GM23338 (cell line): ENCODE data around the gene CPA1. TPM values are rescaled to one million over a fixed set of nuclear protein-coding genes. Genes with fewer than 3 reads are reported as not detected.

ENCODE experiments used
- ATAC-seq: fragments of 200-7000 bp; cut with Tn5 transposase; 3 replicates; pipeline ENCODE4 v1.9.1; 2020
- DNase-seq: peaks from one replicate; pipeline ENCODE4 v3.0.0-alpha.2; 2015; ENCODE audit warnings: low spot score
- H2AFZ ChIP-seq: fragments of 200-600 bp; sonication (generic); 2 replicates; pipeline ENCODE4 v1.8.0; 2016; ENCODE audit warnings: antibody characterized with exemption, mild to moderate bottlenecking, moderate library complexity
- H3F3A ChIP-seq: fragments of 200-600 bp; sonication (generic); replicated peaks from 2 replicates; pipeline ENCODE4 v1.8.0; 2017; ENCODE audit warnings: antibody characterized with exemption, mixed run types, low read depth
- H3K27ac ChIP-seq: fragments of 200-600 bp; sonication (generic); 2 replicates; pipeline ENCODE4 v1.6.1; 2016; ENCODE audit warnings: low read depth
- H3K27me3 ChIP-seq: fragments of 200-600 bp; sonication (generic); 2 replicates; pipeline ENCODE4 v1.8.0; 2016; ENCODE audit warnings: mild to moderate bottlenecking, mixed run types, moderate library complexity; ENCODE audit not compliant: insufficient read depth
- H3K36me3 ChIP-seq: fragments of 200-600 bp; sonication (generic); 2 replicates; pipeline ENCODE4 v1.8.0; 2016; ENCODE audit warnings: mild to moderate bottlenecking; ENCODE audit not compliant: insufficient read depth
- H3K4me1 ChIP-seq: fragments of 200-600 bp; sonication (generic); 2 replicates; pipeline ENCODE4 v1.8.0; 2016; ENCODE audit warnings: mild to moderate bottlenecking, moderate library complexity; ENCODE audit not compliant: insufficient read depth
- H3K4me2 ChIP-seq: fragments of 200-600 bp; sonication (generic); 2 replicates; pipeline ENCODE4 v1.7.1; 2017; ENCODE audit warnings: mixed run types
- H3K4me3 ChIP-seq: fragments of 200-600 bp; sonication (generic); 2 replicates; pipeline ENCODE4 v1.6.1; 2016; ENCODE audit warnings: mixed run types
- H3K79me2 ChIP-seq: fragments of 200-600 bp; sonication (generic); replicated peaks from 2 replicates; pipeline ENCODE4 v1.8.0; 2017; ENCODE audit warnings: mild to moderate bottlenecking; ENCODE audit not compliant: insufficient read depth
- H3K9me2 ChIP-seq: fragments of 200-600 bp; sonication (generic); 2 replicates; pipeline ENCODE4 v1.8.0; 2017; ENCODE audit not compliant: insufficient read depth
- H4K20me1 ChIP-seq: fragments of 200-600 bp; sonication (generic); replicated peaks from 2 replicates; pipeline ENCODE4 v1.8.0; 2017; ENCODE audit warnings: mild to moderate bottlenecking; ENCODE audit not compliant: insufficient read depth
- H3K27ac Mint-ChIP-seq: 2 replicates; pipeline ENCODE4 v1.8.0; 2020; ENCODE audit warnings: inconsistent platforms, mild to moderate bottlenecking, moderate library complexity, mixed read lengths
- H3K27me3 Mint-ChIP-seq: 3 replicates; pipeline ENCODE4 v1.8.0; 2022; ENCODE audit warnings: low read depth, mild to moderate bottlenecking, moderate library complexity, mixed read lengths, inconsistent platforms; ENCODE audit not compliant: insufficient read depth, poor library complexity
- H3K36me3 Mint-ChIP-seq: 3 replicates; pipeline ENCODE4 v1.8.0; 2021; ENCODE audit warnings: low read depth, mild to moderate bottlenecking, inconsistent platforms, moderate library complexity, mixed read lengths
- H3K4me1 Mint-ChIP-seq: 3 replicates; pipeline ENCODE4 v1.8.0; 2020; ENCODE audit warnings: mild to moderate bottlenecking, inconsistent platforms, mixed read lengths
- H3K4me3 Mint-ChIP-seq: 3 replicates; pipeline ENCODE4 v1.8.0; 2021; ENCODE audit warnings: moderate library complexity, mild to moderate bottlenecking, inconsistent platforms, mixed read lengths
- H3K9me3 Mint-ChIP-seq: 3 replicates; pipeline ENCODE4 v1.8.0; 2020; ENCODE audit warnings: moderate library complexity, mild to moderate bottlenecking, inconsistent platforms, mixed read lengths
- CREB1 ChIP-seq: fragments of 250-450 bp; sonication (Bioruptor Pico); IDR thresholded peaks from 2 replicates; pipeline ENCODE4 v1.5.0; 2020; ENCODE audit warnings: low read depth, mild to moderate bottlenecking, moderate library complexity
- EZH2 ChIP-seq: fragments of 200-600 bp; sonication (generic); IDR thresholded peaks from one replicate; pipeline ENCODE4 v1.8.0; 2017; ENCODE audit warnings: antibody characterized with exemption, mild to moderate bottlenecking, low read depth; ENCODE audit not compliant: unreplicated experiment
- EZH2phosphoT487 ChIP-seq: fragments of 200-600 bp; sonication (generic); IDR thresholded peaks from one replicate; pipeline ENCODE4 v1.8.1; 2018; ENCODE audit warnings: antibody characterized with exemption; ENCODE audit not compliant: unreplicated experiment
- JUNB ChIP-seq: IDR thresholded peaks from one replicate; pipeline ENCODE4 v1.6.1; 2016; ENCODE audit warnings: antibody characterized with exemption; ENCODE audit not compliant: unreplicated experiment
- NANOG ChIP-seq: IDR thresholded peaks from 2 replicates; pipeline ENCODE4 v1.6.1; 2016; ENCODE audit warnings: antibody characterized with exemption, borderline replicate concordance
- POLR2AphosphoS5 ChIP-seq: IDR thresholded peaks from 2 replicates; pipeline ENCODE4 v1.6.1; 2016; ENCODE audit warnings: antibody characterized with exemption, low read depth
- ZNF331 ChIP-seq: fragments of 250-450 bp; sonication (Bioruptor Pico); IDR thresholded peaks from 2 replicates; pipeline ENCODE4 v1.5.0; 2020; ENCODE audit warnings: low read depth, mild to moderate bottlenecking, moderate library complexity
- polyA plus RNA-seq: library from polyadenylated mRNA; unstranded; fragments of >200 nt; fragmentation: Nextera tagmentation; extraction: Ambion mirVana; gene quantifications from 2 replicates; pipeline ENCODE4 v1.2.1, GENCODE V29; 2016
- total RNA-seq: library from RNA; depleted of rRNA; stranded (reverse); fragments of >200 nt; shearing (Covaris generic); gene quantifications from 2 replicates; pipeline ENCODE4 v1.2.3, GENCODE V29; 2014
- TF ChIP-seq, protein P1 (sequence below), 2 experiments: fragments of 200-600 bp in 1 of 2; sonication (generic) in 1 of 2; conservative IDR thresholded peaks; 2 replicates each; pipeline versions ENCODE4 v1.5.1 to v1.6.1; 2016 to 2017; ENCODE audit warnings: antibody characterized with exemption in 2 of 2, low read depth in 2 of 2, mild to moderate bottlenecking in 2 of 2, moderate library complexity in 1 of 2
- TF ChIP-seq, protein P2 (sequence below): IDR thresholded peaks from one replicate; pipeline ENCODE4 v1.6.1; 2018; ENCODE audit warnings: antibody characterized with exemption; ENCODE audit not compliant: unreplicated experiment
- TF ChIP-seq, protein P3 (sequence below): IDR thresholded peaks from 2 replicates; pipeline ENCODE4 v1.6.1; 2016; ENCODE audit warnings: antibody characterized with exemption
- TF ChIP-seq, protein P4 (sequence below): fragments of 250-450 bp; sonication (Bioruptor Pico); IDR thresholded peaks from 2 replicates; pipeline ENCODE4 v1.5.0; 2020; ENCODE audit warnings: mild to moderate bottlenecking, moderate library complexity

Gene CPA1
- total and polyA plus RNA-seq, 2 experiments from 2014 or later = not detected

GRCh38 chr7:130360518-130360917, 19.8 kb upstream of the CPA1 start:
- H3K27ac Mint-ChIP-seq = no peak overlapping the region
- no peaks in the 10 kb centered on the region for H3K27me3 ChIP-seq
- no peaks in the 10 kb centered on the region for H3K36me3 ChIP-seq
- H3K27me3 Mint-ChIP-seq = peaks cover 15% of the 10 kb centered on the region
- ATAC-seq = no peak
- H4K20me1 ChIP-seq = no peaks in the 10 kb centered on the region
- TF ChIP-seq POLR2AphosphoS5 = no peak
- TF ChIP-seq EZH2phosphoT487 = no peak
- TF ChIP-seq, protein P1, sequence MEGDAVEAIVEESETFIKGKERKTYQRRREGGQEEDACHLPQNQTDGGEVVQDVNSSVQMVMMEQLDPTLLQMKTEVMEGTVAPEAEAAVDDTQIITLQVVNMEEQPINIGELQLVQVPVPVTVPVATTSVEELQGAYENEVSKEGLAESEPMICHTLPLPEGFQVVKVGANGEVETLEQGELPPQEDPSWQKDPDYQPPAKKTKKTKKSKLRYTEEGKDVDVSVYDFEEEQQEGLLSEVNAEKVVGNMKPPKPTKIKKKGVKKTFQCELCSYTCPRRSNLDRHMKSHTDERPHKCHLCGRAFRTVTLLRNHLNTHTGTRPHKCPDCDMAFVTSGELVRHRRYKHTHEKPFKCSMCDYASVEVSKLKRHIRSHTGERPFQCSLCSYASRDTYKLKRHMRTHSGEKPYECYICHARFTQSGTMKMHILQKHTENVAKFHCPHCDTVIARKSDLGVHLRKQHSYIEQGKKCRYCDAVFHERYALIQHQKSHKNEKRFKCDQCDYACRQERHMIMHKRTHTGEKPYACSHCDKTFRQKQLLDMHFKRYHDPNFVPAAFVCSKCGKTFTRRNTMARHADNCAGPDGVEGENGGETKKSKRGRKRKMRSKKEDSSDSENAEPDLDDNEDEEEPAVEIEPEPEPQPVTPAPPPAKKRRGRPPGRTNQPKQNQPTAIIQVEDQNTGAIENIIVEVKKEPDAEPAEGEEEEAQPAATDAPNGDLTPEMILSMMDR (conservative IDR thresholded peaks at IDR 0.05; ENCODE audit: low read depth in 2 of 2) = no peak
- TF ChIP-seq CREB1 (CRISPR knock-in tag) = no peak
- no peak for TF ChIP-seq NANOG
- TF ChIP-seq, protein P2, sequence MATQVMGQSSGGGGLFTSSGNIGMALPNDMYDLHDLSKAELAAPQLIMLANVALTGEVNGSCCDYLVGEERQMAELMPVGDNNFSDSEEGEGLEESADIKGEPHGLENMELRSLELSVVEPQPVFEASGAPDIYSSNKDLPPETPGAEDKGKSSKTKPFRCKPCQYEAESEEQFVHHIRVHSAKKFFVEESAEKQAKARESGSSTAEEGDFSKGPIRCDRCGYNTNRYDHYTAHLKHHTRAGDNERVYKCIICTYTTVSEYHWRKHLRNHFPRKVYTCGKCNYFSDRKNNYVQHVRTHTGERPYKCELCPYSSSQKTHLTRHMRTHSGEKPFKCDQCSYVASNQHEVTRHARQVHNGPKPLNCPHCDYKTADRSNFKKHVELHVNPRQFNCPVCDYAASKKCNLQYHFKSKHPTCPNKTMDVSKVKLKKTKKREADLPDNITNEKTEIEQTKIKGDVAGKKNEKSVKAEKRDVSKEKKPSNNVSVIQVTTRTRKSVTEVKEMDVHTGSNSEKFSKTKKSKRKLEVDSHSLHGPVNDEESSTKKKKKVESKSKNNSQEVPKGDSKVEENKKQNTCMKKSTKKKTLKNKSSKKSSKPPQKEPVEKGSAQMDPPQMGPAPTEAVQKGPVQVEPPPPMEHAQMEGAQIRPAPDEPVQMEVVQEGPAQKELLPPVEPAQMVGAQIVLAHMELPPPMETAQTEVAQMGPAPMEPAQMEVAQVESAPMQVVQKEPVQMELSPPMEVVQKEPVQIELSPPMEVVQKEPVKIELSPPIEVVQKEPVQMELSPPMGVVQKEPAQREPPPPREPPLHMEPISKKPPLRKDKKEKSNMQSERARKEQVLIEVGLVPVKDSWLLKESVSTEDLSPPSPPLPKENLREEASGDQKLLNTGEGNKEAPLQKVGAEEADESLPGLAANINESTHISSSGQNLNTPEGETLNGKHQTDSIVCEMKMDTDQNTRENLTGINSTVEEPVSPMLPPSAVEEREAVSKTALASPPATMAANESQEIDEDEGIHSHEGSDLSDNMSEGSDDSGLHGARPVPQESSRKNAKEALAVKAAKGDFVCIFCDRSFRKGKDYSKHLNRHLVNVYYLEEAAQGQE = no peak
- no peak for TF ChIP-seq JUNB
- no peak for TF ChIP-seq ZNF331 (CRISPR knock-in tag)
- TF ChIP-seq, protein P3, sequence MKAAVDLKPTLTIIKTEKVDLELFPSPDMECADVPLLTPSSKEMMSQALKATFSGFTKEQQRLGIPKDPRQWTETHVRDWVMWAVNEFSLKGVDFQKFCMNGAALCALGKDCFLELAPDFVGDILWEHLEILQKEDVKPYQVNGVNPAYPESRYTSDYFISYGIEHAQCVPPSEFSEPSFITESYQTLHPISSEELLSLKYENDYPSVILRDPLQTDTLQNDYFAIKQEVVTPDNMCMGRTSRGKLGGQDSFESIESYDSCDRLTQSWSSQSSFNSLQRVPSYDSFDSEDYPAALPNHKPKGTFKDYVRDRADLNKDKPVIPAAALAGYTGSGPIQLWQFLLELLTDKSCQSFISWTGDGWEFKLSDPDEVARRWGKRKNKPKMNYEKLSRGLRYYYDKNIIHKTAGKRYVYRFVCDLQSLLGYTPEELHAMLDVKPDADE = no peak
- TF ChIP-seq, protein P4, sequence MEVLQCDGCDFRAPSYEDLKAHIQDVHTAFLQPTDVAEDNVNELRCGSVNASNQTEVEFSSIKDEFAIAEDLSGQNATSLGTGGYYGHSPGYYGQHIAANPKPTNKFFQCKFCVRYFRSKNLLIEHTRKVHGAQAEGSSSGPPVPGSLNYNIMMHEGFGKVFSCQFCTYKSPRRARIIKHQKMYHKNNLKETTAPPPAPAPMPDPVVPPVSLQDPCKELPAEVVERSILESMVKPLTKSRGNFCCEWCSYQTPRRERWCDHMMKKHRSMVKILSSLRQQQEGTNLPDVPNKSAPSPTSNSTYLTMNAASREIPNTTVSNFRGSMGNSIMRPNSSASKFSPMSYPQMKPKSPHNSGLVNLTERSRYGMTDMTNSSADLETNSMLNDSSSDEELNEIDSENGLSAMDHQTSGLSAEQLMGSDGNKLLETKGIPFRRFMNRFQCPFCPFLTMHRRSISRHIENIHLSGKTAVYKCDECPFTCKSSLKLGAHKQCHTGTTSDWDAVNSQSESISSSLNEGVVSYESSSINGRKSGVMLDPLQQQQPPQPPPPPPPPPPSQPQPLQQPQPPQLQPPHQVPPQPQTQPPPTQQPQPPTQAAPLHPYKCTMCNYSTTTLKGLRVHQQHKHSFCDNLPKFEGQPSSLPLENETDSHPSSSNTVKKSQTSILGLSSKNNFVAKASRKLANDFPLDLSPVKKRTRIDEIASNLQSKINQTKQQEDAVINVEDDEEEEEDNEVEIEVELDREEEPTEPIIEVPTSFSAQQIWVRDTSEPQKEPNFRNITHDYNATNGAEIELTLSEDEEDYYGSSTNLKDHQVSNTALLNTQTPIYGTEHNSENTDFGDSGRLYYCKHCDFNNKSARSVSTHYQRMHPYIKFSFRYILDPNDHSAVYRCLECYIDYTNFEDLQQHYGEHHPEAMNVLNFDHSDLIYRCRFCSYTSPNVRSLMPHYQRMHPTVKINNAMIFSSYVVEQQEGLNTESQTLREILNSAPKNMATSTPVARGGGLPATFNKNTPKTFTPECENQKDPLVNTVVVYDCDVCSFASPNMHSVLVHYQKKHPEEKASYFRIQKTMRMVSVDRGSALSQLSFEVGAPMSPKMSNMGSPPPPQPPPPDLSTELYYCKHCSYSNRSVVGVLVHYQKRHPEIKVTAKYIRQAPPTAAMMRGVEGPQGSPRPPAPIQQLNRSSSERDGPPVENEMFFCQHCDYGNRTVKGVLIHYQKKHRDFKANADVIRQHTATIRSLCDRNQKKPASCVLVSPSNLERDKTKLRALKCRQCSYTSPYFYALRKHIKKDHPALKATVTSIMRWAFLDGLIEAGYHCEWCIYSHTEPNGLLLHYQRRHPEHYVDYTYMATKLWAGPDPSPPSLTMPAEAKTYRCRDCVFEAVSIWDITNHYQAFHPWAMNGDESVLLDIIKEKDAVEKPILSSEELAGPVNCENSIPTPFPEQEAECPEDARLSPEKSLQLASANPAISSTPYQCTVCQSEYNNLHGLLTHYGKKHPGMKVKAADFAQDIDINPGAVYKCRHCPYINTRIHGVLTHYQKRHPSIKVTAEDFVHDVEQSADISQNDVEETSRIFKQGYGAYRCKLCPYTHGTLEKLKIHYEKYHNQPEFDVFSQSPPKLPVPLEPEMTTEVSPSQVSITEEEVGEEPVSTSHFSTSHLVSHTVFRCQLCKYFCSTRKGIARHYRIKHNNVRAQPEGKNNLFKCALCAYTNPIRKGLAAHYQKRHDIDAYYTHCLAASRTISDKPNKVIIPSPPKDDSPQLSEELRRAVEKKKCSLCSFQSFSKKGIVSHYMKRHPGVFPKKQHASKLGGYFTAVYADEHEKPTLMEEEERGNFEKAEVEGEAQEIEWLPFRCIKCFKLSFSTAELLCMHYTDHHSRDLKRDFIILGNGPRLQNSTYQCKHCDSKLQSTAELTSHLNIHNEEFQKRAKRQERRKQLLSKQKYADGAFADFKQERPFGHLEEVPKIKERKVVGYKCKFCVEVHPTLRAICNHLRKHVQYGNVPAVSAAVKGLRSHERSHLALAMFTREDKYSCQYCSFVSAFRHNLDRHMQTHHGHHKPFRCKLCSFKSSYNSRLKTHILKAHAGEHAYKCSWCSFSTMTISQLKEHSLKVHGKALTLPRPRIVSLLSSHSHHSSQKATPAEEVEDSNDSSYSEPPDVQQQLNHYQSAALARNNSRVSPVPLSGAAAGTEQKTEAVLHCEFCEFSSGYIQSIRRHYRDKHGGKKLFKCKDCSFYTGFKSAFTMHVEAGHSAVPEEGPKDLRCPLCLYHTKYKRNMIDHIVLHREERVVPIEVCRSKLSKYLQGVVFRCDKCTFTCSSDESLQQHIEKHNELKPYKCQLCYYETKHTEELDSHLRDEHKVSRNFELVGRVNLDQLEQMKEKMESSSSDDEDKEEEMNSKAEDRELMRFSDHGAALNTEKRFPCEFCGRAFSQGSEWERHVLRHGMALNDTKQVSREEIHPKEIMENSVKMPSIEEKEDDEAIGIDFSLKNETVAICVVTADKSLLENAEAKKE (CRISPR knock-in tag) = no peak
- no peak for TF ChIP-seq EZH2
- no peak overlapping the region for H3K4me3 ChIP-seq
- no peak for DNase-seq
- H3K4me1 Mint-ChIP-seq = peaks cover 22% of the 10 kb centered on the region
- no peak overlapping the region for H2AFZ ChIP-seq
- H3K4me2 ChIP-seq = no peak overlapping the region
- H3K4me1 ChIP-seq = peaks cover 10% of the 10 kb centered on the region
- H3K27ac ChIP-seq = no peak overlapping the region
- H3K9me2 ChIP-seq = 0 out of 2 replicates have a peak, but pooled peaks cover 5% of the 10 kb centered on the region
- peaks cover 19% of the 10 kb centered on the region for H3K9me3 Mint-ChIP-seq
- peaks cover 13% of the 10 kb centered on the region; the same call in 2 of the 3 replicates for H3K36me3 Mint-ChIP-seq
- no peaks in the 10 kb centered on the region for H3K79me2 ChIP-seq
- no peaks in the 10 kb centered on the region for H3F3A ChIP-seq
- H3K4me3 Mint-ChIP-seq = no peak overlapping the region
